T follicular helper cell (primary cell): ENCODE results near the gene KIF13A.
"Not testable (repeated sequence)": the region's sequence is repeated elsewhere in the genome, so short reads cannot be mapped to it uniquely, and the experiment has no call there.

Experiments
- DNase-seq: peaks from one replicate; pipeline ENCODE4 v3.0.0-alpha.2; 2020; ENCODE audit warnings: low read depth

KIF13A gene

GRCh38 chr6:17900011-17900410 lies 87.4 kb downstream of the KIF13A start:
- DNase-seq: no peak

DNA sequence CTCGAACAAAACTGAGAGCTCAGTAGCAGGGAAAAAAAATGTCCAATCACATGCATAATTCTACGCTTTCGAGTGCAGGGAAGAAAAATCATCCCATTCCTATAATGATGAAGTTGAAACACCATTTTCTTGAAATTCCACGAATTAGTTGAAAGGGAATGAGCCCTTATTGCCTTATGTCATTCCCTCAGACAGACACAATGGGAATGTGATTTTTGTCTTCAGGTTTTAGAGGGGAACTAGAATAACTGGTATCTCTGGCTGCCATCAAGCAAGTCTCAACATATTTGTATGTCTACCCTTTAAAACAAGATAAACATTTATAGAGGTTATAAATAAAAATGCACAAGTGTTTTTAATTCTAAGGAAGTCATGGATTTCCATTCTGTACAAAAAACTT lies 87.9 kb downstream of the KIF13A start:
- DNase-seq: no peak

DNA sequence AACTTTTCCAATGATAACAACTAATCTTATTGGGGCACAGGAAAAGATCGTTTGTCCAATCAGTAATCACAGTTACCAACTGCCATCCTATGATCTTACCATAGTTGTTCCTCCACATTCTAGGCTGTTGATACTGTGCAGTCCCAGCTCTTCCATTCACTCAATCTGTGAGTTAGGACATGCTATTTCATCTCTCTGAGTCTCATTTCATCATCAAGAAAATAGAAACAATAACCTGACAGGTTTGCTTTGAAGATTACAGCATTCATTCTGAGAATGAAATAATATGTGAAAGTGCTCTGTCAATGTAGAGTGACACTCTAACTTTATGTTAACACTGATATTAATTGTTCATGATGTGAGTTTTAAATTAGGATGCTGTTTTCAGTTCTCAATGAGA lies 89.8 kb downstream of the KIF13A start:
- DNase-seq: no peak

DNA sequence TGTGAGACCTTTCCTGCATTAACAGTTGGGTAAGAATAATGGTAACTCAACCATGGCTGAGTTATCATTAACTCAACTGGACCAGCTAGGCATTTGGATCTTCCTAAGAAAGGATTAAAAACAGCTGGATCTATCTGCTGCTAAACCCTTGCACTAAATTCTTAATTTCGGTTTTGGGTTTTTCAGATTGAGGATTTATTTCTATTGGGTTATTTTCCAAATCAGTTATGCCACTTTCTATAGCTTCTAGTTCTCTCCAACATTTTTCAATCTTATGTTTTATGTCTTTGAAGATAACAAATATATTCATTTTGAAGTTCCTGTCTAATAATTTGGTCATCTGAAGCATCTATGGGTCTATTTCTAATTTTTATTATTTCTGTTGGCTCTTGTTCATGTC lies 92.5 kb downstream of the KIF13A start:
- no peak for DNase-seq

GRCh38 chr6:17894191-17894590 lies 93.2 kb downstream of the KIF13A start:
- no peak for DNase-seq

- DNase-seq: no peak
Observed at GRCh38 chr6:17892097-17892686, 95.2 kb downstream of the KIF13A start.

GRCh38 chr6:17890309-17890708 lies 97.1 kb downstream of the KIF13A start:
- DNase-seq: no peak

- not testable (repeated sequence) for DNase-seq
Observed at GRCh38 chr6:17889777-17890176, 97.7 kb downstream of the KIF13A start.

- no peak for DNase-seq
Observed at GRCh38 chr6:17886891-17887290, 100.5 kb downstream of the KIF13A start.

DNA sequence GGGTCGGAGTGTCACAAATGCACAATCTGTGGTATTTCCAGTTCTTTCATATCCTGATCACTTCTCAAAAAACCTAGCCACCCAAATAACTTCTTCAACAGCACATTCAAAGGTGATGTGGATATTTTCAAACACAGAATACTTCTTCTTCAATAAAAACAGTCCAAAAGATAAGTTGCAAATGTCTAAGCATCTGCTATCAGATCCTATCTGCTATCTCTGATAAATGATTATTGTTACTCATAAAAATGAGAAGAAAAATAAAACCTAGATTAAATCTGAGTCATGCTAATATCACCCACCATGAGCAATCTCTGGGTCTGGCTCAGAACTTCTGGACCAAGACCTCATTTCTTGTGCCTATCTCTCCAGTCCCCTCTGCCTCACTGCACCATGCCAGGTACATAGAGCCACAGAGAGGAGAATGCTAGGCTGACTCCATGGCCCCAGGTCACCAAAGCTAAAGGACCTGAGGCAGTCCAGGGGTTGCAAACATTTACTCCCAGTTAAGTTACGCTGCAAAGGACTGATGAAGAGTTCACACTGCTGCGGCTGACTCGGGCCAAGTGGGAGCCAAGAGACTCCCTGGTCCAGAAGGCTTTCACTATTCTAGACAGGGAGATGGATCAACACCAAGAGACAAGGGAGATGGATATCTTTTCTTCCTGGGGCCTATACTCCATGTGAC lies 101.4 kb downstream of the KIF13A start:
- DNase-seq: no peak

GRCh38 chr6:17884498-17885478 lies 102.6 kb downstream of the KIF13A start:
- no peak for DNase-seq

DNA sequence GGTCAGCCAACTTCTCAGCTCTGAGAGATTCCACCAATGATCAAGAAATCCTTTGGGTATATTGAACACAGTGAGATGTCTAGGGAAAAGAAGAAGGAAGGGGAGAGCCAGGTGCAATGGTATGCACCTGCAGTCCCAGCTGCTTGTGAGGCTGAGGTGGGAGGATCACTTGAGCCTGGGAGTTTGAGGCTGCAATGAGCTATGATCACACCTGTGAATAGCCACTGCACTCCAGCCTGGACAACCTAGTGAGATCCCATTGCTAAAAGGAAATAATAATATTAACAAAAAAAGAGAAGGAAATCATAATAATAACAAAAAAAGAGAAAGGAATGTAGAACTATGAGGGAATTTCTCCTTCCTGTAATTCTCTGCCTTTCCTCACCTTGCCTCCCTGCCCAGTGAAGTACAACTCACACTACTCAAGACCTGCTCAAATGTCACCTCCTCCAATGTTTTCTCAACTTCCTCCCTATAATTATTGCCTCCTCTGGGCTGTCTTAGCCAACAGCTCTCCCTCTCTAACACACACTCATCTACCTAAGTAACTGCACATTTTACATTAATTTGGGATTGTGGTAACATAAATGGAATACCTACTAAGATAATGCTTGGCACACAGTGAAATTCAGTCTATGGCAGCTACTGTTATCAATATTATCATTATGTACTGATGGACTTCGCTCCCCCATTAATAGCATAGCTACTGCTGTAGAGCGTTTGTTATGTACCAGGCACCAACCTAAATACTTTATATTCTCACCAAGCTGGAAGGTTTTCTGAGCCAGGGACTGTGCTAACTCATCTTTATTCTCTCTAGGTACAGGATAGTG lies 103.6 kb downstream of the KIF13A start:
- DNase-seq: no peak

- DNase-seq: no peak
Observed at GRCh38 chr6:17881085-17881858, 106.2 kb downstream of the KIF13A start.

- no peak for DNase-seq
Observed at GRCh38 chr6:17879184-17879583, 108.3 kb downstream of the KIF13A start.

GRCh38 chr6:17878734-17879133 lies 108.7 kb downstream of the KIF13A start:
- DNase-seq: no peak

GRCh38 chr6:17877895-17878440 lies 109.5 kb downstream of the KIF13A start:
- DNase-seq: no peak

GRCh38 chr6:17877196-17877894 lies 110.1 kb downstream of the KIF13A start:
- DNase-seq: no peak

- no peak for DNase-seq
Observed at GRCh38 chr6:17874753-17875152, 112.7 kb downstream of the KIF13A start.

GRCh38 chr6:17872908-17873307 lies 114.5 kb downstream of the KIF13A start:
- DNase-seq: no peak

GRCh38 chr6:17871836-17872235 lies 115.6 kb downstream of the KIF13A start:
- no peak for DNase-seq
